Kidney (tissue), 14 donors: Measurements from ENCODE around the gene C1QTNF12. TPM values are rescaled to one million over a fixed set of nuclear protein-coding genes. Genes with fewer than 3 reads are reported as not detected.

Experiments used
- DNase-seq, 5 donors: peaks; one replicate each; pipeline ENCODE4 v3.0.0-alpha.2; 2013 to 2020
- FAIRE-seq: peaks from 2 replicates; lab custom pipeline; 2012; peaks lifted over from hg19 to GRCh38; lab: Jason Lieb, UNC
- H3K27ac ChIP-seq, 2 donors: one replicate each; pipeline ENCODE4 v1.7.0; 2013; ENCODE audit warnings: low read depth in 2 of 2, low read length in 2 of 2, inconsistent platforms in 1 of 2
- H3K27me3 ChIP-seq: one replicate; pipeline ENCODE4 v1.7.1; 2013; ENCODE audit warnings: low read length, inconsistent platforms; ENCODE audit not compliant: control insufficient read depth, insufficient read depth
- H3K36me3 ChIP-seq, 3 donors: one replicate each; pipeline versions ENCODE4 v1.7.0 to v1.7.1; 2013; ENCODE audit warnings: low read length in 3 of 3, control low read depth in 1 of 3, inconsistent platforms in 1 of 3; ENCODE audit not compliant: insufficient read depth in 3 of 3, control insufficient read depth in 2 of 3
- H3K4me1 ChIP-seq, 3 donors: one replicate each; pipeline versions ENCODE4 v1.7.0 to v1.7.1; 2013; ENCODE audit warnings: low read length in 3 of 3, inconsistent platforms in 1 of 3, low read depth in 1 of 3; ENCODE audit not compliant: control insufficient read depth in 2 of 3, insufficient read depth in 2 of 3
- H3K4me3 ChIP-seq, 3 donors: one replicate each; pipeline versions ENCODE4 v1.7.0 to v1.8.1; 2013; ENCODE audit warnings: low read length in 3 of 3, control low read depth in 1 of 3, inconsistent platforms in 1 of 3
- H3K9ac ChIP-seq, 3 donors: one replicate each; pipeline versions ENCODE4 v1.7.0 to v1.7.1; 2013; ENCODE audit warnings: low read length in 3 of 3, control low read depth in 1 of 3, inconsistent platforms in 1 of 3
- H3K9me3 ChIP-seq, 3 donors: one replicate each; pipeline versions ENCODE4 v1.7.0 to v1.7.1; 2013; ENCODE audit warnings: low read length in 3 of 3, control low read depth in 1 of 3, inconsistent platforms in 1 of 3; ENCODE audit not compliant: control insufficient read depth in 2 of 3, insufficient read depth in 1 of 3
- CTCF ChIP-seq: IDR thresholded peaks from 3 replicates; pipeline ENCODE4 v1.5.1; 2012; ENCODE audit warnings: mild to moderate bottlenecking, moderate library complexity, borderline replicate concordance; ENCODE audit not compliant: insufficient read depth; ENCODE audit errors: extremely low read depth
- intact Hi-C: fragments of 100-400 bp; cut with DNase I; formaldehyde crosslinking; loops from one replicate; pipeline ENCODE4 v1.11.1; 2022
- polyA plus RNA-seq: library from polyadenylated mRNA; stranded (reverse); fragments of 350-450 nt; fragmentation: Illumina TruSeq; extraction: RNeasy Lipid Tissue Mini Kit (QIAGEN cat#74804); gene quantifications from one replicate; pipeline ENCODE4 v1.2.3, GENCODE V29; 2014; ENCODE audit warnings: low read depth, low replicate concordance; ENCODE audit not compliant: insufficient read depth
- total RNA-seq: library from RNA; stranded (reverse); fragmentation: NEBNext Ultra II Directional; extraction: Animal tissue kit (Norgen Biotek cat#: 25700); gene quantifications from one replicate; pipeline ENCODE4 v1.2.1, GENCODE V29; 2021
- donor health status: control.
- donor health status: control.
- donor health status: control.
- donor health status: control.
- donor health status: control.
- donor health status: DM: yes; HTN: yes; CAD: no.
- donor health status: Normal renal cell carcinoma (clear cell type).

C1QTNF12 gene
- total and polyA plus RNA-seq, 2 donors from 2014 or later = 3.1 to 9.9 TPM

- Histone ChIP-seq H3K27me3 (no peaks in the 10 kb centered on the region), H3K4me3 (no peak overlapping the region), H3K9me3 (no peaks in the 10 kb centered on the region), H3K27ac (no peak overlapping the region), H3K9ac (no peak overlapping the region), H3K36me3 (no peaks in the 10 kb centered on the region), H3K4me1 (no peaks in the 10 kb centered on the region)
- intact Hi-C loops = no loop called here
- FAIRE-seq (no peak), DNase-seq (peak in 3 of 5 donors; percentile 26 to 75 (median 48))
- no peak for TF ChIP-seq CTCF
These were observed 2.7 kb downstream of the C1QTNF12 start for GRCh38 chr1:1243807-1244191.

GRCh38 chr1:1243266-1243660, 3.3 kb downstream of the C1QTNF12 start:
- no peaks in the 10 kb centered on the region for H3K4me1 ChIP-seq
- intact Hi-C loops = no loop called here
- no peak overlapping the region for H3K27ac ChIP-seq
- no peaks in the 10 kb centered on the region for H3K9me3 ChIP-seq
- TF ChIP-seq CTCF = no peak
- DNase-seq = no peak
- FAIRE-seq = no peak
- no peaks in the 10 kb centered on the region for H3K36me3 ChIP-seq
- H3K4me3 ChIP-seq = no peak overlapping the region
- no peaks in the 10 kb centered on the region for H3K27me3 ChIP-seq
- no peak overlapping the region for H3K9ac ChIP-seq

GRCh38 chr1:1242461-1243265, 3.9 kb downstream of the C1QTNF12 start:
- peak in 1 of 5 donors; percentile 67 for DNase-seq

More at GRCh38 chr1:1242461-1243265, 3.9 kb downstream of the C1QTNF12 start:
- Histone ChIP-seq H3K9ac (no peak overlapping the region), H3K27me3 (no peaks in the 10 kb centered on the region), H3K9me3 (no peaks in the 10 kb centered on the region), H3K4me3 (no peak overlapping the region), H3K36me3 (no peaks in the 10 kb centered on the region), H3K4me1 (no peaks in the 10 kb centered on the region), H3K27ac (no peak overlapping the region)
- TF ChIP-seq CTCF = no peak
- no peak for FAIRE-seq
- intact Hi-C loops = no loop called here
